Erythroblast (primary cell): ENCODE results near the gene MMEL1.

ENCODE experiments used
- GATA1 ChIP-seq: IDR thresholded peaks from 2 replicates; pipeline ENCODE4 v1.6.1; 2011; ENCODE audit warnings: low read depth, mild to moderate bottlenecking, control low read depth, low read length, moderate library complexity
- POLR2A ChIP-seq: IDR thresholded peaks from 2 replicates; pipeline ENCODE4 v1.6.1; 2011; ENCODE audit warnings: mild to moderate bottlenecking, low read length

DNA sequence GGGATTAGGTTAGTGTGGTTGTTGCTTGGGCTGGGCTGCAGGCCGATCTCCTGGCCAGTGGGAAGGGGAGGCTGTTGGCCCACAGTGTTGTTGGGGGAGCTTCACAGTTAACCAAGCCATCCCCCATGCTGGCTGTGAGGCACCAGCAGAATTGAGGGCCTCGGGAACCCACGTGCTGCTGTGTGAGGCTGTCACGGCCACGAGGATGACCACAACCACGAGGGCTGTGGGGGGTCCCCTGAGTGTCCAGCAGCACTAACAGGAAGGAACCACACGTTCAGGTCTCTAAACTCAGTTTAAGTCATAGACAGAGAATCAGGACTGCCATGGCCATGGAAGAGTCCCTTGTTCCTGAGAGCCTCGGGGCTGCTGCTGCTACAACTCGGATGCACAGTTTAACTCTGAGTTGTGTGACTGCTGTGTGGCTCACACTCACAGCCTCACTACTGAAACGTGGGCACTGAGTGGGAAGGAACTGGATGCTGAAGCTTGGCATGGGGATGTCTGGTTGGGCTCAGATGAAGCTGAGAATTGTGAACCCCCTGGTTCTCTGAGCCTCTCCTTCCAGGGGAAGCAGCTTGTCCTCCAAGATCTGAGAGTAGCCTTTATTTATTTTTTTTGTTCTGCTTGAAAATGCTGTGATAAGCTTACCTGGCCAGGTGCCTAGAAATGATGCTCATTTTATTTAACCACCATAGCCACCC lies 4.8 kb upstream of the MMEL1 start:
- TF ChIP-seq POLR2A = no peak
- no peak for TF ChIP-seq GATA1
